ENCODE data around the gene SPC24.
"Not testable (repeated sequence)": the region's sequence is repeated elsewhere in the genome, so short reads cannot be mapped to it uniquely, and the experiment has no call there.

SPC24 gene

DNA sequence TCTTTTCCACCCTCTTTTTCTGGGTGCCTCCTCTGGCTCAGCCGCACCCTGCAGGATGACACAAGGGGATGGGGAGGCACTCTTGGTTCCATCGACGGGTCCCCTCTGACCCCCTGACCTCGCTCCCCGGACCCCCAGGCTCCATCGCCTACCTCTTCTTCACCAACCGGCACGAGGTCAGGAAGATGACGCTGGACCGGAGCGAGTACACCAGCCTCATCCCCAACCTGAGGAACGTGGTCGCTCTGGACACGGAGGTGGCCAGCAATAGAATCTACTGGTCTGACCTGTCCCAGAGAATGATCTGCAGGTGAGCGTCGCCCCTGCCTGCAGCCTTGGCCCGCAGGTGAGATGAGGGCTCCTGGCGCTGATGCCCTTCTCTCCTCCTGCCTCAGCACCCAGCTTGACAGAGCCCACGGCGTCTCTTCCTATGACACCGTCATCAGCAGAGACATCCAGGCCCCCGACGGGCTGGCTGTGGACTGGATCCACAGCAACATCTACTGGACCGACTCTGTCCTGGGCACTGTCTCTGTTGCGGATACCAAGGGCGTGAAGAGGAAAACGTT is 42.4 kb downstream of the SPC24 start:
- no peak overlapping the region for H3K4me3 ChIP-seq (ENCODE audit: low read depth, low read length)
- H3K27me3 ChIP-seq (ENCODE audit: control insufficient read depth, insufficient read depth, low read length) = no peaks in the 10 kb centered on the region
- no peaks in the 10 kb centered on the region for H3K4me1 ChIP-seq (ENCODE audit: control insufficient read depth, insufficient read depth, low read length)
- no peak overlapping the region for H3K9ac ChIP-seq (ENCODE audit: low read depth, low read length)
- H3K36me3 ChIP-seq (ENCODE audit: control insufficient read depth, insufficient read depth, low read length) = peaks cover 81% of the 10 kb centered on the region
- no peaks in the 10 kb centered on the region for H3K9me3 ChIP-seq (ENCODE audit: control insufficient read depth, insufficient read depth, low read length)

DNA sequence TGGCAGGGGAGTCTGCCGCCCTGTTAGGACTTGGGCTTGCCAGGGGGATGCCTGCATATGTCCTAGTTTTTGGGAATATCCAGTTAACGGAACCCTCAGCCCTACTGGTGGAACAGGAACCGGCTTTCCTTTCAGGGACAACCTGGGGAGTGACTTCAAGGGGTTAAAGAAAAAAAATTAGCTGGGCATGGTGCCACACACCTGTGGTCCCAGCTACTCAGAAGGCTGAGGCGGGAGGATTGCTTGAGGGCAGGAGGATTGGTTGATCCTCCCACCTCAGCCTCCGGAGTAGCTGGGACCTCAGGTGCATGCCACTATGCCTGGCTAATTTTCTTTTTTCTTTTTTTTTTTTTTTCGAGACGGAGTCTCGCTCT is 43.8 kb downstream of the SPC24 start:
- Histone ChIP-seq H3K36me3 (ENCODE audit: control insufficient read depth, insufficient read depth, low read length) (peaks cover 78% of the 10 kb centered on the region), H3K4me1 (ENCODE audit: control insufficient read depth, insufficient read depth, low read length) (no peaks in the 10 kb centered on the region), H3K27me3 (ENCODE audit: control insufficient read depth, insufficient read depth, low read length) (no peaks in the 10 kb centered on the region), H3K9me3 (ENCODE audit: control insufficient read depth, insufficient read depth, low read length) (no peaks in the 10 kb centered on the region), H3K9ac (ENCODE audit: low read depth, low read length) (no peak overlapping the region), H3K4me3 (ENCODE audit: low read depth, low read length) (no peak overlapping the region)

DNA sequence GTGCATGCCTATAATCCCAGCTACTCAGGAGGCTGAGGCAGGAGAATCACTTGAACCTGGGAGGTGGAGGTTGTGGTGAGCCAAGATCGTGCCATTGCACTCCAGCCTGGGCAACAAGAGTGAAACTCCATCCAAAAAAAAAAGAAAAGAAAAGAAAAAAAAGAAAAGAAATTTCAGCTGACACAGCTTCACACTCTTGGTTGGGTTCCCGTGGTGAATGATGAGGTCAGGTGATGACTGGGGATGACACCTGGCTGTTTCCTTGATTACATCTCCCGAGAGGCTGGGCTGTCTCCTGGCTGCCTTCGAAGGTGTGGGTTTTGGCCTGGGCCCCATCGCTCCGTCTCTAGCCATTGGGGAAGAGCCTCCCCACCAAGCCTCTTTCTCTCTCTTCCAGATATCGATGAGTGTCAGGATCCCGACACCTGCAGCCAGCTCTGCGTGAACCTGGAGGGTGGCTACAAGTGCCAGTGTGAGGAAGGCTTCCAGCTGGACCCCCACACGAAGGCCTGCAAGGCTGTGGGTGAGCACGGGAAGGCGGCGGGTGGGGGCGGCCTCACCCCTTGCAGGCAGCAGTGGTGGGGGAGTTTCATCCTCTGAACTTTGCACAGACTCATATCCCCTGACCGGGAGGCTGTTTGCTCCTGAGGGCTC is 44.3 kb downstream of the SPC24 start:
- Histone ChIP-seq H3K36me3 (ENCODE audit: control insufficient read depth, insufficient read depth, low read length) (peaks cover 78% of the 10 kb centered on the region), H3K4me1 (ENCODE audit: control insufficient read depth, insufficient read depth, low read length) (no peaks in the 10 kb centered on the region), H3K27me3 (ENCODE audit: control insufficient read depth, insufficient read depth, low read length) (no peaks in the 10 kb centered on the region), H3K4me3 (ENCODE audit: low read depth, low read length) (no peak overlapping the region), H3K9me3 (ENCODE audit: control insufficient read depth, insufficient read depth, low read length) (no peaks in the 10 kb centered on the region), H3K9ac (ENCODE audit: low read depth, low read length) (no peak overlapping the region)

DNA sequence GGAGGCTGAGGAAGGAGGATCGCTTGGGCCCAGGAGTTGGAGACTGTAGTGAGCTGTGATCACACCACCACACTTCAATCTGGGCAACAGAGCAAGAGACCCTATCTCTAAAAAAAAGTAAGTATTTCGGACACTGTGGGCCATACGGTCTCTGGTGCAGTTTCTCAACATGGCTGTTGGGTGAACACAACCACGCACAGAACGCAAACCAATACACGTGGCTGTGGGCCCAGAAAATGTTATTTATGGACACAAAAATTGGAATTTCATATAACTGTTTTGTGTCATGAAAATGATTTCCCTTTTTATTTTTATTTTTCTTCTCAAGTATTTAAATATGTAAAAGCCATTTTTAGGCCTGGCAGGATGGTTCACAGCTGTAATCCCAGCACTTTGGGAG is 46.8 kb downstream of the SPC24 start:
- no peaks in the 10 kb centered on the region for H3K9me3 ChIP-seq (ENCODE audit: control insufficient read depth, insufficient read depth, low read length)
- no peak overlapping the region for H3K9ac ChIP-seq (ENCODE audit: low read depth, low read length)
- H3K4me3 ChIP-seq (ENCODE audit: low read depth, low read length) = no peak overlapping the region
- no peaks in the 10 kb centered on the region for H3K27me3 ChIP-seq (ENCODE audit: control insufficient read depth, insufficient read depth, low read length)
- no peaks in the 10 kb centered on the region for H3K4me1 ChIP-seq (ENCODE audit: control insufficient read depth, insufficient read depth, low read length)
- H3K36me3 ChIP-seq (ENCODE audit: control insufficient read depth, insufficient read depth, low read length) = peaks cover 81% of the 10 kb centered on the region

- H3K9ac ChIP-seq (ENCODE audit: low read depth, low read length) = no peak overlapping the region
- no peaks in the 10 kb centered on the region for H3K27me3 ChIP-seq (ENCODE audit: control insufficient read depth, insufficient read depth, low read length)
- H3K9me3 ChIP-seq (ENCODE audit: control insufficient read depth, insufficient read depth, low read length) = no peaks in the 10 kb centered on the region
- H3K4me1 ChIP-seq (ENCODE audit: control insufficient read depth, insufficient read depth, low read length) = no peaks in the 10 kb centered on the region
- H3K36me3 ChIP-seq (ENCODE audit: control insufficient read depth, insufficient read depth, low read length) = peaks cover 75% of the 10 kb centered on the region
- H3K4me3 ChIP-seq (ENCODE audit: low read depth, low read length) = no peak overlapping the region
Observed at GRCh38 chr19:11106477-11106876, 49.1 kb downstream of the SPC24 start.

GRCh38 chr19:11105014-11105636 is 50.5 kb downstream of the SPC24 start:
- Histone ChIP-seq H3K4me1 (ENCODE audit: control insufficient read depth, insufficient read depth, low read length) (no peaks in the 10 kb centered on the region), H3K27me3 (ENCODE audit: control insufficient read depth, insufficient read depth, low read length) (no peaks in the 10 kb centered on the region), H3K4me3 (ENCODE audit: low read depth, low read length) (no peak overlapping the region), H3K9me3 (ENCODE audit: control insufficient read depth, insufficient read depth, low read length) (no peaks in the 10 kb centered on the region), H3K9ac (ENCODE audit: low read depth, low read length) (no peak overlapping the region), H3K36me3 (ENCODE audit: control insufficient read depth, insufficient read depth, low read length) (peaks cover 69% of the 10 kb centered on the region)

GRCh38 chr19:11103667-11104066 is 51.9 kb downstream of the SPC24 start:
- H3K36me3 ChIP-seq (ENCODE audit: control insufficient read depth, insufficient read depth, low read length) = peaks cover 58% of the 10 kb centered on the region
- not testable (repeated sequence) for H3K27me3 ChIP-seq (ENCODE audit: control insufficient read depth, insufficient read depth, low read length); H3K4me1 ChIP-seq (ENCODE audit: control insufficient read depth, insufficient read depth, low read length); H3K4me3 ChIP-seq (ENCODE audit: low read depth, low read length); H3K9ac ChIP-seq (ENCODE audit: low read depth, low read length); H3K9me3 ChIP-seq (ENCODE audit: control insufficient read depth, insufficient read depth, low read length)

DNA sequence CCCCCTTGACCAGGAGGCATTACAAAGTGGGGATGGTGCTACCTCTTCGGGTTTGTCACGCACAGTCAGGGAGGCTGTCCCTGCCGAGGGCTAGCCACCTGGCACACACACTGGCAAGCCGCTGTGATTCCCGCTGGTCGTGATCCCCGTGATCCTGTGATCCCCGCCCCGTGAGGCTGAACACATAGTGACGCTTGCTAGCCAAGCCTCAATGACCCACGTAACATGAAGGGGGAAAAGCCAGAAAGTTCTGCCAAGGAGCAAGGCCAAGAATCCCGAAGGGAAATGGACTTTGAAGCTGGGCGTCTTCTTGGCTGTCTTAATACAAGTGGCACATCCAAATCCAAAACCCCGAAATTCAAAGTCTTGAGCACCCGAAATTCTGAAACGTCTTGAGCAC is 52.6 kb downstream of the SPC24 start:
- Histone ChIP-seq H3K4me3 (ENCODE audit: low read depth, low read length) (no peak overlapping the region), H3K27me3 (ENCODE audit: control insufficient read depth, insufficient read depth, low read length) (no peaks in the 10 kb centered on the region), H3K4me1 (ENCODE audit: control insufficient read depth, insufficient read depth, low read length) (no peaks in the 10 kb centered on the region), H3K9ac (ENCODE audit: low read depth, low read length) (no peak overlapping the region), H3K36me3 (ENCODE audit: control insufficient read depth, insufficient read depth, low read length) (peaks cover 54% of the 10 kb centered on the region), H3K9me3 (ENCODE audit: control insufficient read depth, insufficient read depth, low read length) (no peaks in the 10 kb centered on the region)

GRCh38 chr19:11101057-11101456 is 54.5 kb downstream of the SPC24 start:
- no peak overlapping the region for H3K9ac ChIP-seq (ENCODE audit: low read depth, low read length)
- no peaks in the 10 kb centered on the region for H3K9me3 ChIP-seq (ENCODE audit: control insufficient read depth, insufficient read depth, low read length)
- no peak overlapping the region for H3K4me3 ChIP-seq (ENCODE audit: low read depth, low read length)
- peaks cover 42% of the 10 kb centered on the region for H3K36me3 ChIP-seq (ENCODE audit: control insufficient read depth, insufficient read depth, low read length)
- no peaks in the 10 kb centered on the region for H3K27me3 ChIP-seq (ENCODE audit: control insufficient read depth, insufficient read depth, low read length)
- H3K4me1 ChIP-seq (ENCODE audit: control insufficient read depth, insufficient read depth, low read length) = no peaks in the 10 kb centered on the region

GRCh38 chr19:11100049-11100448 is 55.5 kb downstream of the SPC24 start:
- H3K4me1 ChIP-seq (ENCODE audit: control insufficient read depth, insufficient read depth, low read length) = no peaks in the 10 kb centered on the region
- no peaks in the 10 kb centered on the region for H3K9me3 ChIP-seq (ENCODE audit: control insufficient read depth, insufficient read depth, low read length)
- H3K27me3 ChIP-seq (ENCODE audit: control insufficient read depth, insufficient read depth, low read length) = no peaks in the 10 kb centered on the region
- no peak overlapping the region for H3K4me3 ChIP-seq (ENCODE audit: low read depth, low read length)
- H3K9ac ChIP-seq (ENCODE audit: low read depth, low read length) = no peak overlapping the region
- H3K36me3 ChIP-seq (ENCODE audit: control insufficient read depth, insufficient read depth, low read length) = peaks cover 39% of the 10 kb centered on the region

GRCh38 chr19:11098861-11099260 is 56.7 kb downstream of the SPC24 start:
- no peaks in the 10 kb centered on the region for H3K9me3 ChIP-seq (ENCODE audit: control insufficient read depth, insufficient read depth, low read length)
- peaks cover 30% of the 10 kb centered on the region for H3K36me3 ChIP-seq (ENCODE audit: control insufficient read depth, insufficient read depth, low read length)
- no peak overlapping the region for H3K4me3 ChIP-seq (ENCODE audit: low read depth, low read length)
- no peak overlapping the region for H3K9ac ChIP-seq (ENCODE audit: low read depth, low read length)
- H3K4me1 ChIP-seq (ENCODE audit: control insufficient read depth, insufficient read depth, low read length) = peaks cover under 1% of the 10 kb centered on the region
- no peaks in the 10 kb centered on the region for H3K27me3 ChIP-seq (ENCODE audit: control insufficient read depth, insufficient read depth, low read length)

- no peaks in the 10 kb centered on the region for H3K27me3 ChIP-seq (ENCODE audit: control insufficient read depth, insufficient read depth, low read length)
- no peak overlapping the region for H3K9ac ChIP-seq (ENCODE audit: low read depth, low read length)
- H3K4me1 ChIP-seq (ENCODE audit: control insufficient read depth, insufficient read depth, low read length) = peaks cover 3% of the 10 kb centered on the region
- peaks cover 30% of the 10 kb centered on the region for H3K36me3 ChIP-seq (ENCODE audit: control insufficient read depth, insufficient read depth, low read length)
- H3K4me3 ChIP-seq (ENCODE audit: low read depth, low read length) = no peak overlapping the region
- H3K9me3 ChIP-seq (ENCODE audit: control insufficient read depth, insufficient read depth, low read length) = no peaks in the 10 kb centered on the region
Observed at GRCh38 chr19:11098327-11098726, 57.3 kb downstream of the SPC24 start.
